Hematopoietic multipotent progenitor cell treated with erythropoietin and hydrocortisone succinate and interleukin-3 and kit ligand, for 17 days (in vitro differentiated cells): ENCODE results near the gene ZHX3.

Source experiments
- DNase-seq: peaks from one replicate; pipeline ENCODE4 v3.0.0-alpha.2; 2015; ENCODE audit warnings: low spot score

ZHX3 gene

GRCh38 chr20:41293269-41294037, 24.1 kb downstream of the ZHX3 start:
- DNase-seq = no peak

DNA sequence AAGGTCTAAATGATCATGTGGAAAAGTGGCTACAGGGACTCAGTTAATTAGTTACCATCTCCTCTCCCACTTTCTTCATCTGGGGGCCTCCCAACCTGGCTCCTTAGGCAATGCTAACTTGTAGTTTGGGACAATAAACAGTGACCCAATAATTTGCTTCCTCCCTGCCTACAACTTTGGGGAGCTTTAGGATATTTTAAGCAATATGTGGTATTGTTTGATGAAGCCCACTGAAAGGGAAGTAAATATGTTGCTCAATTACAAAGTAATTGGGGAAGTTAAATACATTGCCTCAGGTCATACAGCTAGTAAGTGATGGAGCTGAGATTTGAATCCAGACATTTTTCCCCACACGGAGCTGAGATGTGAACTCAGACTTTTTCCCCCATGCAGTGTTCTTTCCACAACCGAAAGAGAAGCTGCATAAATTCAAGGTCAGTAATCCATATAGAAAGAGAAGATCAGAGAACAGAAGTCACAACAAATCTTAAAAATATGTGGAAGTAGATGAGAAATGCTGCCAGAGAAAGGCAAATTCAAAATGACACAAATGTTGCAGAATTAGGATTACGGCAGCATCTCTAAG, 26.6 kb downstream of the ZHX3 start:
- DNase-seq = no peak

DNA sequence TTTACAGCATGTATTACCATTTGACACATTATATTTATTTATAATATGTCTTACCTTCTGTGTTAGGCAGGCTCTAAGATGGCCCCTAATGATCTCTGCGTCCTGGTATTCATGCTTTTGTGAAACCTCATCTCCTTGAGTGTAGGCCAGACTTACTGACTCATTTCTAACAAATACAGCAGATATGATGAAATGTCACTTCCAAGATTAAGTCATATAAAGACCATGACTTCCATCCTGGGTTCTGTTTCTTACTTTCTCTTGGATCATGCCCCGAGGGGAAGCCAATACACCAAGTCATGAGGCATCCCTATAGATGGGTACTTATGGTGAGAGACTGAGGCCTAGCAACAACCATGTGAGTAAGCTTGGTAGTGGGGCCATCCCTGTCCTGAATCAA, 30.2 kb downstream of the ZHX3 start:
- no peak for DNase-seq

DNA sequence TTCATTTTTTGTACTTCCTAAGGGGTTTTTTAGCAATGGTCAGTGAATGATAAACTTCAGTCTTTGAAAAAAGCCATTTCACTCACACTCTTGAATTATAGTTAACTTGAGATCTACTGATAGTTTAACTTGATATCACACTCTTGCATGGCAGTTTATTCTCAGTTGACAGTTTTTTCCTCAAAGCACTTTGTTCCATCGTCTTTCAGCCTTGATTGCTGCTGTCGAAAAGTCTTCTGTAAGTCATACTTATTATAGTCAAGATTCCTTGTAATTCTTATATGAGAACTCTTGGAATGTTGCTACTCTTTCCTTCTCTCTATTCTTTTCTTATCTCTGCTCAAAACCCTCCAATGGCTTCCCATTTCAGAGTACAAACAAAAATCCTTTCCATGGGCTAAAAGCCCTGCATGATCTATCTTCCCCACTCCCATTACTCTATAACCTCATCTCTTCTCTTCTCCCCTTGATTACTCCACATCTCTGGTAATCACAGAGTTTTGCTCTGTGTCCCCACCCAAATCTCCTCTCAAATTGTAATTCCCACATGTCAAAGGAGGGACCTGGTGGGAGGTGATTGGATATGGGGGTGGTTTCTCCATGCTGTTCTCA, 31.2 kb downstream of the ZHX3 start:
- no peak for DNase-seq

DNA sequence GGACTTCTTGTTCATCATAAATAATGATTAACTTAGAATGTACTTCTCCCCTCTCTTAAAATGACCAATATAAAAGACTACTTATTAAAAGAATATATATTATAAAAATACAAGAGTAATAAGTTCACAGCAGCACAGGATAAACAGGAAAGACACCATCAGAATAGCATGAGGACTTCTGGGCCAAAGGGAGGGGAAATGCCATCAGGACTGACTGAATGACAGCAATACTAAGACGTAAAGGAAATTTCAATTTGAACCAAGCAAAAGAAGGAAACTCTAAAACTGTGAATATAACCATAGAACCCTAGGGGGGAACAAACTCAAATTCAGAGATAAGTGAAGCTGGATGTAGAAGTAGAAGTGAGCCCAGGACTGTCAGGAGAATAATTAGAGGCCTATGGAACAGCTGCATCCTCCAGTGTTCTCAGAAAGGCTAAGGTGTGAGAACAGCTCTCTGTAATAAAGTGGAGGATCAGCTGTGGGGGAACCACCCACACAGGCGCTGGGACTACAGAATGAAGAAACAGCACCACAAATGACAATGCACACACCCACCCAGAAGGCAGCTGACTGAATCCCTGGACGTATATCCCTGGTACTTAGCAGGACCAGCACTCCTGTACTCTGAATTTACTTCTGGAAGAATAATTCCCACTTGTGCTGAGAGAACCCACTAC, 37.8 kb downstream of the ZHX3 start:
- DNase-seq = no peak

DNA sequence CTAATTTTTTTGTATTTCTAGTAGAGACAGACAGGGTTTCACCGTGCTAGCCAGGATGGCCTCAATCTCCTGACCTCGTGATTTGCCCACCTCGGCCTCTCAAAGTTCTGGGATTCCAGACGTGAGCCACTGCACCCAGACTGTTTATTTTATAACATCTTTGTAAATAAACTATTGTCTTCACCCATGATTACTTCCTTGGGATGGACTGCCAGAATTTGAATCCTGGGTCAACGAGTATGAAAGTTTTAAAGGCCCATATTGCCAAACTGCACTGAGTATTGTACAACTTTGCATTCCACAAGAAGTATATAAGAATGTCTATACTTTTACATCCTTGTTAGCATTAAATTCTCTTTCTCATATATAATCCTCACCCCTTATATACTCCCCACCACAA, 38.6 kb downstream of the ZHX3 start:
- no peak for DNase-seq

- DNase-seq = no peak
These were observed 40.5 kb downstream of the ZHX3 start for GRCh38 chr20:41277049-41277448.

DNA sequence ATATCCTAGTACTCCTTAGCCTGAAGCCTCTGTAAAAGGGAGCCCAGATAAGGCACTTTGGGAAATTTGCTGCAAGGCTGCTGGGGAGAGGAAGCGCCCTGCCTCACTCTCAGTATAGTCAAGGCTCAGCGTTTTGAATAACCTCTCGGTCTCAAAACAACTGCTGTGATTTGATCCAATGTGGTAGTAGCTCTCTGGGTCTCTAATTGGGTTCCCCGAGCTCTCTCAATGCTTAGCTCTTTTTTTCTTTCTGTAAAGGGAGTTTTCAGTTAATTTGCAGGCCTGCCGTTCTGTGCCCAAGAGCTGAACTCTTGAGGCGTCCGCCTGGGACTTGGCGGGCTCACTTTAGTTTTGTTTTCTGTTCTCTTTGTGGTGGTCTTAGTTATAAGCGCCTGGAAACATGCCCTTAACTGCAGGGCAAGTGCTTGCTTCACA, 41.2 kb downstream of the ZHX3 start:
- no peak for DNase-seq

DNA sequence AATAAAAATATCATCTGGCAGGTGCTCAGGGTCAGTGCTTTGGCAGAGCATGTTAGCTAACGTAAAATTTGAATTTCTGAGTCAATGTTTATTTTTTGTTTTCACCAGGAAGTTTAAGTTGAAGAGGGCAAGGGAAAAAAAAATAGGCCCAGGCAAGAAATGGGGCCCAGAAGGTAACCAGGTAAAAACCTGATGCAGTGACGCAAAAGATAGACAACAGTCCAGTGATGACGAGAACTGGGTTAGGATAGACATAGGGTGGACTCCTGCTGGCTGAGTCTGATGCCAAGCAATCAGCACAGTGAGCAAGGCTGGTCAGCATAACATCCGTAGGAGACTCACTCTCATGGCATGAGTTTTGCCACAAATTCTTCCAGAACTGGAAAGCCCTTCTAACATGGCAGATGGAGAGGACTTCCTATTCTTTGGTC, 42.2 kb downstream of the ZHX3 start:
- DNase-seq = no peak

DNA sequence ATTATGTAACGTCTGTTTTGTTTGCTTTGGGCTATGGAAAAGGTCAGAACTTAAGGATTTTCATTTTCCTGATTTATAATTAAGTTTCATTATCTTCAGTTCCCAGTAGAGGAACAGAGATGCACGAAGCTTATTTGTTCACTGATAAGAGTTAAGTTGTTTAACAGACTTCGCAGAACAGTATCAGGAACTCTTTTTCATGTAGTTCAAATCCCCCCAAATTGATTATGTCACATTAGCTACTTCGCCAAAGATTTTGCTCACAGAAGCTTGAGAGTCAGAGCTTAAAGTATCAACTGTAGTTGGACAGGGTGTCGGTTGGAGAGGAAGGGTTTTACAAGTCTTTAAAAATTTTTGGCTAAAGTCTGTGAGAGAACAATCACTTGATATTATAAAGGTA, 43.4 kb downstream of the ZHX3 start:
- DNase-seq = no peak

DNA sequence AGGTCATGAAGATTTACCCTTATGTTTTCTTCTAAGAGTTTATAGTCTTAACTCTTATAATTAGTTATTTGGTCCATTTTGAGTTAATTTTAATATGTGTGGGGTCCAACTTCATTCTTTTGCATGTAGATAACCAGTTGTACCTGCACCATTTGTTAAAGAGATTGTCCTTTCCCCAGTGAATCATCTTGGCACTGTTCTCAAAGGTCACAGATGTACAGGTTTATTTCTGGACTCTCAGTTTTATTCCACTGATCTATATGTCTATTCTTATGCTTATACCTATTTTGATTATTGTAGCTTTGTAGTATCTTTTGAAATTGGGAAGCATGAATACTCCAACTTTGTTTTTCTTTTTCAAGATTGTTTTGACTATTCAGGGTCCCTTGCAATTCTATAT, 44.1 kb downstream of the ZHX3 start:
- DNase-seq = no peak

DNA sequence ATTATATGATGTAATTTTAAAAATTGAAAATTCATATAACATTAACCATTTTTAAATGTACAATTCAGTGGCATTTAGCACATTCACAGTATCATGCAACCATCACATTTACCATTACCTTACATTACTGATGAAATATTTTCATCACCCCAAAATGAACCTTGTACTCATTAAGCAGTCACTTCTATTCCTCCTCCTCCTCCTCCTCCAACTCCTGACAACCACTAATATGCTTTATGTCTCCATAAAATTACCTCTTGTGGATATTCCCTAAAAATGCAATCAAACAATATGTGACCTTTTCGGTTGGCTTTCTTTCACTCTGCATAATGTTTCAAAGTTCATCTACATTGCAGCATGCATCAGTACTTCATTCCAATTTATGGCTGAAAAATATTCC, 45.2 kb downstream of the ZHX3 start:
- no peak for DNase-seq

- no peak for DNase-seq
These were observed 48.4 kb downstream of the ZHX3 start for GRCh38 chr20:41268917-41269652.

- DNase-seq = no peak
These were observed 49.1 kb downstream of the ZHX3 start for GRCh38 chr20:41268402-41268801.

- DNase-seq = no peak
These were observed 51.6 kb downstream of the ZHX3 start for GRCh38 chr20:41265938-41266337.

GRCh38 chr20:41264819-41265218, 52.7 kb downstream of the ZHX3 start:
- no peak for DNase-seq

DNA sequence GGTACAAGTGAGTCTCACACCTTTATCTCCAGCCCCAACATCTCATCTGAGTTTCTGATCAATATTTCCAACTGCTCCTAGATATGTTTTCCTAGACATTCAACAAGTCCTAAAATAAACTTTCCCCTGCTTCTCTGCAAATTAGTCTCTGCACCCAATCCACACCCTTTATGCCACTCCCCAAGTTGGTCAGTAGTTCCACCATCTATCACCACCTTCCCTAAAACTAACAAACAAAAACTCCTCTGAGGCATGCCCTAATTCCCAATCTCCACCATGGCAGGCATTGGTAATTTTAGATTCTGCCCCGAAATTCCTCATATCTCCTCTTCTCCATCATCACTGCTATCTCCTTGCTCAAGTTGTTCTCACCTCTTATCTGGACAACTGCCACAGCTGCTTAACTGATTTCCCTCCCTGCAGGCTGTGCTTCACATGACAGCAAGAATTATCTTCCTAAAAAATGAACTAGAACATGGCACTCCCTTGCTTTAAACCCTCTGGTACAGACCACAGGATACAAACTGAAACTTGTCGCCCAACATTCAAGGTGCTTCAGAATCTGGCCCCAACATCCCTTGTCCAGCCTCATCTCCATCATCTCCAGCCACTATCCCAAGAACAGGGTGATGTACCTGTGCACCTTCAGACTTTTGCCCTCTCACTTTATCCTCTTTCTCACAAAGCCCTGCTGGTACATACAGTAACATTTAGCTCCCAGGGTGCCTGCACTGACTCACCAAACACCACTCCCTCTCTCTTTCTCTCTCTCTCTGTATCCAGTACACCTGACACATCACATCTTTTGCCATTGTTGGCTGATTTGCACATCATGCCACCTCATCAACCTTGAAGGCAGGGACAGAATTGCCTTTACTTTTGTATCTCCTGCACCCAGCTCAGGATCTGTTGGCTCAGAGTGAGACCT, 55.5 kb downstream of the ZHX3 start:
- DNase-seq = peak; percentile 15

DNA sequence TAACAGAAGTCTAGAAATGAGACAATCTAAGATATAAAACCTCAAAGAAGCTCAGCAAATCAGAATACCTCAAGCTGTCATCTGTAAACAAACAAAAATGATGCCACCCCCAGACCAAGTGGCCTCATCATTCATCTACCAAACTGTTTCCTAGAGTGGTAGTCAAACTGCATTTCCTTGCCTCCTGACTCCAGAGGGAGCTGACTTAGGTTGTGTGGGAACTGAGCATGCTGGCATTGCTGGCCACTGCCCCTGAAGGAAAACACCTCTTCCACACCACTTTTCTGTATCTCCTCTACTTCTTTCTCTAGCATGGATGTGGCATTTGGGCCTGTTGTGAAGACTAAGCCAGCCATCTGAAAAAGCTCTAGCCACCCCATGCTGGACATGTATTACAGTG, 56.3 kb downstream of the ZHX3 start:
- no peak for DNase-seq

DNA sequence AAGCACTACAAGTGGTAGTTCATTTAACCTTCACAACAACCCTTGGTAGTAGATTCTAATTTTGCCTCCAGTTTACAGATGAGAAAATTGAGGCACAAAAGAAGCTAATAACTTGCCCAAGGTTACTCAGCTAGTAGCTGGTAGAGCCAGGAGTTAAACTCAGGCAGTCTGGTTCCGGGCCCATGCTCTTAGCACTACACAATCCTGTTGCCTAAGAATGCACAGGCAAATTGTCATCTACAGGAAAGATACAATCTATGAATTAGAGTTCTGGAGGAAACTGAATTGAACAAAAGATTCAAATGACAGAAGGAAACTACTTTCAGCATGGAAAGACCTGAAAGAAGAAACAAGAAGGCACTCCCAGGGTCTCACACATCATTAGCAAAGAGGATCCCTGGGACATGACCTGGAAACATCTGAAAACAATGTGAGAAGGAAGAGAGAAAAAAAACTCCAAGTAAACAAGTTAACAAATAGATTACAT, 56.8 kb downstream of the ZHX3 start:
- no peak for DNase-seq

GRCh38 chr20:41259309-41259708, 58.2 kb downstream of the ZHX3 start:
- DNase-seq = no peak

- DNase-seq = no peak
These were observed 59.1 kb downstream of the ZHX3 start for GRCh38 chr20:41258474-41258873.
